ENCODE data around the gene RNF157.
"Not testable (repeated sequence)": the region's sequence is repeated elsewhere in the genome, so short reads cannot be mapped to it uniquely, and the experiment has no call there.

The RNF157 gene

DNA sequence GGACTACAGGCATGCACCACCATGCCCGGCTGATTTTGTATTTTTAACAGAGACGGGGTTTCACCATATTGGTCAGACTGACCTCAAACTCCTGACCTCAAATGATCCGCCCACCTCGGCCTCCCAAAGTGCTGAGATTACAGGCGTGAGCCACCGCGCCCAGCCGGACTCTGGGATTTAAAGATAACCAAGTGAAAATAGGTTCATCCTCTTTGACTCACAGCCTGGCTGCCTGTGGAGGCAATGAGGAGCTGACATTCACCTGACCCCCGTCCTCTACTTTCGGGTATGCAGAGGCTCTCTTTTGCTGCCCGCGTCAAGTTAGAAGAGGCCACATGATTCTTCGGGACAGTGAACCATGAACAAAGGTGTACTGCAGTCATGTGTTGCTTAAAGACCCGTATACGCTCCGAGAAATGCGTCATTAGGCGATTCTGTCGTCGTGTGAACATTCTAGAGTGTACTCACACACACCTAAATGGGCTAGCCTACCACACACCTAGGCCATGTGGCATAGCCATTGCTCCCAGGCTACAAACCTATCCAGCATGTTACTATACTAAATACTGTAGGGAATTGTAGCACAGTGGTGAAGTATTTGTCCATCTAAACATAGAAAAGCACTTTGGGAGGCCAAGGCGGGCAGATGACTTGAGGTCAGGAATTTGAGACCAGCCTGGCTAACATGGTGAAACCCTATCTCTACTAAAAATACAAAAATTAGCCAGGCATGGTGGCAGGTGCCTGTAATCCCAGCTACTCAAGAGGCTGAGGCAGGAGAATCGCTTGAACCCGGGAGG is 12.9 kb upstream of the RNF157 start:
- DNase-seq = not testable (repeated sequence)

DNA sequence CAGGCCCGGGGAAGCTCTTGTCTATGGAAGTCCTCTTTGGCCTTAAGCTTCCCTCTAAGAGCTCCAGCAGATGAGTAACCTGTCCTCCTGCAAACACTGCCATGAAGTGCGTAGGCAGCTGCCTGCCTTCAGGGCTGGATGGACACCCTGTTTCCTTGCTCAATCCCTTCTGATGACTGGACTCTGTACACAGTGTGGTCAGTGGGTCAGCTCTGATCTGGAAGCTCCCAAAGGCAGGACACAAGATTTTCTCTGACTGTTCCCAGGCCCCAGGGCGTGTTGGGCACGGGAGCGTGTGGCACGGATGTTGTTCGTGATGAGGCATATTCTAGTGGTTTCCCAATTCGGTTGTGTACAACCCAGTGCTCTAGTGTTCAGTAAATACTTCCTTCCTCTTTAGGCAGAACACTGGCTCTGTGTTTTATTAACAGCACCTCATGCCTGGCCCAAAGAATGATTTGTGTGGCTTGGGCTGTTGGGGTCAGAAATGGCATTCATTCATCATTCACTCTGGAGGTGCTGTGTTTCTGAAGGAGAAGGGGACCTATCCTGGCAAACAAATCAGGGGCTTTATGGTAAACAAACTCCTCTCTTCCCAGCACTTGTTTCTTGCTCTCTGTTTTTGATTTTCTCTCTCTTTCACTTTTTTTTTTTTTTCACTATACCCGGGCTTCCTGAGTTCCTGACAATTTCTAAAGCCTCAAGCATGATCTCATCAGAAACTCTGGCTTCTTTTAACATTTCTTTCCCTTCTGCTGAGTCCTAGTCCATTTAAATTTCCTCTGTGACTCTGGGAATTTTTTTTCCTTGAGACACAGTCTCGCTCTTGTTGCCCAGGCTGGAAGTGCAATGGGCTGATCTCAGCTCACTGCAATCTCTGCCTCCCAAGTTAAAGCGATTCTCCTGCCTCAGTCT is 12.0 kb upstream of the RNF157 start:
- peak; percentile 66 for DNase-seq

- no peak for DNase-seq
Measured at GRCh38 chr17:76251478-76252039, 11.3 kb upstream of the RNF157 start.

DNA sequence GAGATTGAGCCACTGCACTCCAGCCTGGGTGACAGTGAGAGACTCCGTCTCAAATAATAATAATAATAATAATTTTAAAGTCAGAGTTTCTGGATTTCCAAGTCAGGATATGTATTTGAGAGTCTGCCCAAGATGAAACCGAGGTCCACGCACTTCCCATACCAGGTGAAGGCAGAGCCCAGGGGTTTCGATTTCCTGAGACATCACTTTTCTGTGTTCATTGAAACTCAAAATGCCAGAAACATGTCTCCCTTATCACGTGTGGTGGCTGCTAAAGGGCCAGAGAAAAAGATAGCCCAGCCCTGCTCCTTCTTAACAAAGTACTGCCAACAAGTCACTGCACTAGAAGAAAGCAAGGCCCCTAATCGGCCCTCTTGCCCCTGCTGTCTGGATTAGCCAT is 9.8 kb upstream of the RNF157 start:
- DNase-seq = no peak

DNA sequence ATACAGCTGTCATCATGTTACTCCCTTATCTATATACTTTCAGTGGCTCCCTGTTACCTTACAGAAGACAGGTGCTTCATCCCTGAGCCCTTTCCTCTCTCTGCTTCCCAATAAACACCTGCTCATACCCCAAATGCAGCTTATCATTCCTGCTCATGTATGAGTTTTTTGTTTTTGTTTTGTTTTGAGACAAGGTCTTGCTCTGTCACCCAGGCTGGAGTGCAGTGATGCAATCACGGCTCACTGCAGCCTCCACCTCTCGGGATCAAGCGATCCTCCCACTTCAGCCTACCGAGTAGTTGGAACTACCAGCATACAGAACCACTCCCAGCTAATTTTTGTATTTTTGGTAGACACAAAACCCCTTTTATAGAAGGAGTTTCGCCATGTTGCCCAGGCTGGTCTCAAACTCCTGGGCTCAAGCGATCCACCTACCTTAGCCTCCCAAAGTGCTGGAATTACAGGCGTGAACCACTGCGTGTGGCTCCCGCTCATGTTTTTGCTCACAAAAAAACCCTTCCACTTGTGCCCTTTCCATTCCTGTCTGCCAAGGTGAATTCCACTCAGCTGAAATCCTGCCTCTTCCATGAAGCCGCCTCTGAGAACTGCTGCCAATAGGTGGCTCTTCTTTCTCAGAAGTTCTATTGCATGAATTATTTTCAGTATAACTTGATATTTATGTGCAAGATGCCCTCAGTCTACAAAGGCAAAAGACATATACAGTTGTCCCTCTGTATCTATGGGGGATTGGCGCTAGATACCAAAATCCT is 7.9 kb upstream of the RNF157 start:
- DNase-seq = no peak

GRCh38 chr17:76247304-76247703 is 7.0 kb upstream of the RNF157 start:
- DNase-seq = no peak

- DNase-seq = peak; percentile 63
Measured at GRCh38 chr17:76246080-76247066, 6.1 kb upstream of the RNF157 start.

GRCh38 chr17:76244721-76245120 is 4.4 kb upstream of the RNF157 start:
- not testable (repeated sequence) for DNase-seq

GRCh38 chr17:76243826-76244679 is 3.8 kb upstream of the RNF157 start:
- peak; percentile 46 for DNase-seq

- no peak for DNase-seq
Measured at GRCh38 chr17:76241691-76242255, 1.5 kb upstream of the RNF157 start.

DNA sequence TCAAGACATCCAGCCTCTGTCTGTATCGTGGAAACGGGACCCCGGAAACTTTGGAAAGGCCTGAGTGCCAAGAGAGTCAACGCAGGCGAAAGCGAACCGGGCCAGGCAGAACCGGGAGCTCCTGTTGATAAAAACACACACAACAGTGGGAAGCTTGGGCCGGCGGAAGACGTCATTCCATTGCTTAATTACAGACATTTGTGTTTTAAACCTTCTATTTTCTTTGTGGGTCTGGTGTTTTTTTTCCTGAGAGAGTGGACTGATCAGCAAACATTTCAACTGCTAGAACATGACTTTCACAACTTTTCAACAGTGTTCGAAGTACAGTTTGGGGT is 878 bp upstream of the RNF157 start:
- DNase-seq = no peak

DNA sequence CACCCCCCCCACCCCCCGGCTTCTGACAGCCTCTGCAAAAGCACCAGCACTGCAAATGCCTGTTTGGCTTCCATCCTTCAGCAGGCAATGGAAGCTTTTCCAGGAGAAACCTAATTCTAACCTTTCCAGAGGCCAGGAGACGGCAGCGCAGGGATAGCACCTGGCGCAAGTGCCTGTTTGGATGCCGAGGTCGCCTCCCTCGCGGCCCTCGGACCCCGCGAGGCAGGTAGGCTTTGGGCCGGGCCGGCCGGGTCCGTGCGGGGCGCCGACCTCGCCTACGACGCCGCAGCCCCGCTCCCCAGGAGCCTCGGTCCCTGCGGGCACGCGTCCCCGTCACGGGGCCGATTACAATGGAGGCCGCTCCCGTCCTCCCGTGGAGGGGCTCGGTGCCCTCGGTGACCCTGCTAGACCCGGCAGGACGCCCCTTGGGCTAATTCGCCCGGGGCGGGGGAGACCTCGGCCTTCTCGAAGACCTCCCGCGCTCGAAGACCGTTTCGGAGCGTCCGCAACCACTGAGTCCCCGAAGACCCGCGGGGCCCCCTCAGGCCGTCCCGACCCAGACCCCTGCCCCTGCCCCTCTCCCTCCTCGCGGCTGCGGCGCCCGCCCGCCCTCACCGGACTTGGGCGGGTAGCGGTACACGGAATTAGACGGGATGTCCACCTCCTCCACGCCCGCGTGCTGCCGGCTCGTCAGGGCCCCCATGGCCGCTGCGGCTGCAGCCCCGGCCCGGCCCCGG is 587 bp downstream of the RNF157 start:
- peak; percentile 14 for DNase-seq

DNA sequence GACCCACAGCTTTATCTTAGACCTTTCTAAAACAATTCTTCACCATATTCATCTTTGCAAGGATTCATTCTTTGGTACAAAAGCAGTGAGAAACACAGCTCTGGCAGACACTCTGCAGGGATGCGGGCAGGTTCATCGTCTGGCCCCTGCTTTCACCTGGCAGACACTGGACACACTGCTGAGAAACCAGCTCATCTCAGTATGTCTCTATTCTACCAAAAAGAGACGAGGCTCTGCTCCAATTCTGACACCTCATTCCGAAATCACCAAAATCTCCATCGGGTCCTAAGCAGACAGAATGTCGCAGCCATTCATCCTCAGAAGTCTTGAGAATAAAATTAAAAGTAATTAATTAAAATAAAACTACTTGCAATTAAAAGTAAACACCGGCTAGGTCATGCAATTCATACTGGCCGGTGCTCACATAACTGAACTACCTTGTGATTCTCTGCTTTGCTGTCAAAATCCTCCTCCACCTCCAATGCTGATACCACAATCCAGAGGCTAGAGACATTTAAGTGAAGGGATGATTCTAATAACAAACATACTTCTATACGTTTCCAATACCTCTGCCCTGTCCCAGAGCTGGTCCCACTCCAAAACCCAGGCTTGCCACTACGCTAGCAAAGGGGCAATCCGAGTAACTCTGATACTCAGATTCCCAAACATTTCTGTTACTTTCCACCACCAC is 1.3 kb downstream of the RNF157 start:
- DNase-seq = no peak

DNA sequence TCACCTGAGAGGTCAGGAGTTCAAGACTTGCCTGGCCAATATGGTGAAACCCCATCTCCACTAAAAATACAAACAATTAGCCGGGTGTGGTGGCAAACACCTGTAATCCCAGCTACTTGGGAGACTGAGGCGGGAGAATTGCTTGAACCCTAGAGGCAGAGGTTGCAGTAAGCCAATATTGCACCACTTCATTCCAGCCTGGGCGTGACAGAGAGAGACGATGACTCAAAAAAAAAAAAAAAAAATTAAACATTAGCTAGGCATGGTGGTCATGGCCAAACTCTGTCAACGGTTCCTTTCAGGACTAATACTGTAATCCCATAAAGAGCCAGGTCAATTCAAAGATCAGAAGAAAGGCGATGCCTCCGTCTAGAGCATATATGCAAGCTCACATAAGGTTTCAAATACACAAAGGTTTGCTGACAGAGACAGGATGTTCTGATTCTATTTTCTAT is 2.4 kb downstream of the RNF157 start:
- DNase-seq = no peak

- no peak for DNase-seq
Measured at GRCh38 chr17:76236603-76237002, 3.7 kb downstream of the RNF157 start.

- no peak for DNase-seq
Measured at GRCh38 chr17:76235883-76236282, 4.4 kb downstream of the RNF157 start.

- no peak for DNase-seq
Measured at GRCh38 chr17:76234354-76234679, 6.0 kb downstream of the RNF157 start.

GRCh38 chr17:76233588-76234353 is 6.5 kb downstream of the RNF157 start:
- DNase-seq = no peak

Measured in CD4-positive, alpha-beta T cell treated with Interleukin-17A for 4 hours (primary cell).